IMR-90 (cell line): ENCODE data around the gene MAGI3.

Experiments used
- CEBPB ChIP-seq: IDR thresholded peaks from 2 replicates; pipeline ENCODE4 v1.6.1; 2012; ENCODE audit warnings: low read depth, low read length, improper control_type of control experiment
- CTCF ChIP-seq: conservative IDR thresholded peaks from 2 replicates; pipeline ENCODE4 v1.5.1; 2012; ENCODE audit warnings: mild to moderate bottlenecking, low read depth, low read length, improper control_type of control experiment
- POLR2A ChIP-seq: IDR thresholded peaks from 2 replicates; pipeline ENCODE4 v1.6.1; 2012; ENCODE audit warnings: mild to moderate bottlenecking, low read depth, low read length
- RAD21 ChIP-seq: IDR thresholded peaks from 2 replicates; pipeline ENCODE4 v1.6.1; 2012; ENCODE audit warnings: low read length, improper control_type of control experiment
- RFX5 ChIP-seq: IDR thresholded peaks from 2 replicates; pipeline ENCODE4 v1.8.0; 2012; ENCODE audit warnings: low read depth, mild to moderate bottlenecking, low read length, moderate library complexity
- SMC3 ChIP-seq: fragments of 150-350 bp; IDR thresholded peaks from 2 replicates; pipeline ENCODE4 v1.6.1; 2016; ENCODE audit warnings: low read depth, mild to moderate bottlenecking, antibody characterized with exemption, low read length, moderate library complexity

GRCh38 chr1:113394043-113394862 is 3.9 kb downstream of the MAGI3 start:
- no peak for TF ChIP-seq RFX5
- TF ChIP-seq RAD21: no peak
- no peak for TF ChIP-seq CTCF
- TF ChIP-seq SMC3: no peak
- TF ChIP-seq POLR2A: no peak
- TF ChIP-seq CEBPB: no peak
